Tibial nerve (tissue), 4 donors: ENCODE measurements around the gene SLBP.

ENCODE experiments used
- EP300 ChIP-seq, 2 donors: sonication (generic); formaldehyde crosslinking; IDR thresholded peaks; one replicate each; pipeline ENCODE4 v1.6.1; 2017; ENCODE audit warnings: antibody characterized with exemption in 2 of 2, mild to moderate bottlenecking in 1 of 2
- POLR2A ChIP-seq, 2 donors: fragments of 450-650 bp; IDR thresholded peaks; one replicate each; pipeline ENCODE4 v1.6.1; 2017; ENCODE audit warnings: antibody characterized with exemption in 2 of 2, mild to moderate bottlenecking in 2 of 2, moderate library complexity in 2 of 2
- TF ChIP-seq, protein P1 (sequence below), 5 experiments: fragments of 200-600 bp in 3 of 5; fragments of 450-650 bp in 2 of 5; sonication (generic) in 3 of 5; IDR thresholded peaks; one replicate each; pipeline ENCODE4 v1.5.1; 2016 to 2019; ENCODE audit warnings: antibody characterized with exemption in 5 of 5, mild to moderate bottlenecking in 3 of 5, moderate library complexity in 2 of 5

- TF ChIP-seq, protein P1, sequence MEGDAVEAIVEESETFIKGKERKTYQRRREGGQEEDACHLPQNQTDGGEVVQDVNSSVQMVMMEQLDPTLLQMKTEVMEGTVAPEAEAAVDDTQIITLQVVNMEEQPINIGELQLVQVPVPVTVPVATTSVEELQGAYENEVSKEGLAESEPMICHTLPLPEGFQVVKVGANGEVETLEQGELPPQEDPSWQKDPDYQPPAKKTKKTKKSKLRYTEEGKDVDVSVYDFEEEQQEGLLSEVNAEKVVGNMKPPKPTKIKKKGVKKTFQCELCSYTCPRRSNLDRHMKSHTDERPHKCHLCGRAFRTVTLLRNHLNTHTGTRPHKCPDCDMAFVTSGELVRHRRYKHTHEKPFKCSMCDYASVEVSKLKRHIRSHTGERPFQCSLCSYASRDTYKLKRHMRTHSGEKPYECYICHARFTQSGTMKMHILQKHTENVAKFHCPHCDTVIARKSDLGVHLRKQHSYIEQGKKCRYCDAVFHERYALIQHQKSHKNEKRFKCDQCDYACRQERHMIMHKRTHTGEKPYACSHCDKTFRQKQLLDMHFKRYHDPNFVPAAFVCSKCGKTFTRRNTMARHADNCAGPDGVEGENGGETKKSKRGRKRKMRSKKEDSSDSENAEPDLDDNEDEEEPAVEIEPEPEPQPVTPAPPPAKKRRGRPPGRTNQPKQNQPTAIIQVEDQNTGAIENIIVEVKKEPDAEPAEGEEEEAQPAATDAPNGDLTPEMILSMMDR (IDR thresholded peaks at IDR 0.05), result no peak
- TF ChIP-seq POLR2A (IDR thresholded peaks at IDR 0.05) (no peak), EP300 (IDR thresholded peaks at IDR 0.05) (no peak)
Measured at GRCh38 chr4:1717129-1718094, 5.3 kb upstream of the SLBP start.
